Esophagus muscularis mucosa (tissue), 4 donors: Measurements from ENCODE around the gene NADSYN1.

Source experiments
- EP300 ChIP-seq: sonication (generic); formaldehyde crosslinking; IDR thresholded peaks from one replicate; pipeline ENCODE4 v1.6.1; 2017; ENCODE audit warnings: antibody characterized with exemption
- POLR2A ChIP-seq: fragments of 450-650 bp; IDR thresholded peaks from one replicate; pipeline ENCODE4 v1.6.1; 2017; ENCODE audit warnings: antibody characterized with exemption, moderate library complexity, mild to moderate bottlenecking, low read depth
- POLR2AphosphoS5 ChIP-seq, 2 donors: sonication (generic); formaldehyde crosslinking; IDR thresholded peaks; one replicate each; pipeline ENCODE4 v1.6.1; 2017; ENCODE audit warnings: antibody characterized with exemption in 2 of 2
- TF ChIP-seq, protein P1 (sequence below), 3 experiments: fragments of 200-600 bp in 2 of 3; fragments of 450-650 bp in 1 of 3; sonication (generic) in 2 of 3; IDR thresholded peaks; one replicate each; pipeline ENCODE4 v1.5.1; 2017 to 2019; ENCODE audit warnings: antibody characterized with exemption in 3 of 3, mild to moderate bottlenecking in 2 of 3, moderate library complexity in 1 of 3

- TF ChIP-seq, protein P1, sequence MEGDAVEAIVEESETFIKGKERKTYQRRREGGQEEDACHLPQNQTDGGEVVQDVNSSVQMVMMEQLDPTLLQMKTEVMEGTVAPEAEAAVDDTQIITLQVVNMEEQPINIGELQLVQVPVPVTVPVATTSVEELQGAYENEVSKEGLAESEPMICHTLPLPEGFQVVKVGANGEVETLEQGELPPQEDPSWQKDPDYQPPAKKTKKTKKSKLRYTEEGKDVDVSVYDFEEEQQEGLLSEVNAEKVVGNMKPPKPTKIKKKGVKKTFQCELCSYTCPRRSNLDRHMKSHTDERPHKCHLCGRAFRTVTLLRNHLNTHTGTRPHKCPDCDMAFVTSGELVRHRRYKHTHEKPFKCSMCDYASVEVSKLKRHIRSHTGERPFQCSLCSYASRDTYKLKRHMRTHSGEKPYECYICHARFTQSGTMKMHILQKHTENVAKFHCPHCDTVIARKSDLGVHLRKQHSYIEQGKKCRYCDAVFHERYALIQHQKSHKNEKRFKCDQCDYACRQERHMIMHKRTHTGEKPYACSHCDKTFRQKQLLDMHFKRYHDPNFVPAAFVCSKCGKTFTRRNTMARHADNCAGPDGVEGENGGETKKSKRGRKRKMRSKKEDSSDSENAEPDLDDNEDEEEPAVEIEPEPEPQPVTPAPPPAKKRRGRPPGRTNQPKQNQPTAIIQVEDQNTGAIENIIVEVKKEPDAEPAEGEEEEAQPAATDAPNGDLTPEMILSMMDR (IDR thresholded peaks at IDR 0.05) = no peak
- TF ChIP-seq POLR2AphosphoS5 (IDR thresholded peaks at IDR 0.05) = no peak
- TF ChIP-seq POLR2A = no peak
- no peak for TF ChIP-seq EP300
Measured at GRCh38 chr11:71485466-71485865, 32.5 kb downstream of the NADSYN1 start.
